ENCODE results near the gene SULT1E1.

Gene SULT1E1, protein sequence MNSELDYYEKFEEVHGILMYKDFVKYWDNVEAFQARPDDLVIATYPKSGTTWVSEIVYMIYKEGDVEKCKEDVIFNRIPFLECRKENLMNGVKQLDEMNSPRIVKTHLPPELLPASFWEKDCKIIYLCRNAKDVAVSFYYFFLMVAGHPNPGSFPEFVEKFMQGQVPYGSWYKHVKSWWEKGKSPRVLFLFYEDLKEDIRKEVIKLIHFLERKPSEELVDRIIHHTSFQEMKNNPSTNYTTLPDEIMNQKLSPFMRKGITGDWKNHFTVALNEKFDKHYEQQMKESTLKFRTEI

DNA sequence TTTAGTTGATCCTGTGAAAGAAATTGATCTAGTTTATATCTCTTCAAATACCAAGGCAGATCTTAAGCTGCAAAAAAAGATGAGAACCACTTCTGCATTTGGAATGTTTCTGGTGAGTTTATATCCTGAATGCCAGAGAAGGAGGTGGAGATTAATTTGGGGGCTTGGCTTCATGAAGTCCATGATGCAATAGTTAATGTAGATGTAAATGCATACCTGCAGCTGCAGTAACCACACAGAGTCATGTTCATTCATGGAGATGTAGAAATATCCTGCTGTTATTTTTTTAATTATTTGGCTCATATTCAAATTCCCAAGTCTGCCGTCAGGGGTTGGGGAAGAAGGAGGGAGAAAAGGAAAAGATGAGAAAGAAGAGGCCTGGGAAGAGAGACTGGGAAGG lies at the start of gene SULT1E1:
Gene SULT1E1, minus strand, starts transcription at position 94 of the 400 bp plus-strand sequence. CDS start 2,501 bp downstream, outside the sequence.
- DNase-seq, result no peak

DNA sequence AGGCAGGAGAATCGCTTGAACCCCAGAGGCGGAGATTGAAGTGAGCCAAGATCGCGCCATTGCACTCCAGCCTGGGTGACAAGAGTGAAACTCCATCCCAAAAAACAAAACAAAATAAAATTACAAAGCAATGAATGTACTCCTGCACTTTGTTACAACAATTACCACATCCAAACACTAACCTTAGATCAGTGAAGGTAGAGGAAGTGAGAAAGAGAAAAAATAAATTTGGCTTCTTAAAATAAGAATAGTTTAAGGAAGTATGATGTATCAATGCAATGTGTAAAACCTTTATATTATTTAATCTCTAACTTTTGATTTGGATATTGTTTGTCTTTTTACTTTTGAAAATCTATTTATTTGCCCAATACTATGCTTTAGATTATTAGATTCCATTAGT lies 49.2 kb upstream of the SULT1E1 start:
- no peak for DNase-seq

DNA sequence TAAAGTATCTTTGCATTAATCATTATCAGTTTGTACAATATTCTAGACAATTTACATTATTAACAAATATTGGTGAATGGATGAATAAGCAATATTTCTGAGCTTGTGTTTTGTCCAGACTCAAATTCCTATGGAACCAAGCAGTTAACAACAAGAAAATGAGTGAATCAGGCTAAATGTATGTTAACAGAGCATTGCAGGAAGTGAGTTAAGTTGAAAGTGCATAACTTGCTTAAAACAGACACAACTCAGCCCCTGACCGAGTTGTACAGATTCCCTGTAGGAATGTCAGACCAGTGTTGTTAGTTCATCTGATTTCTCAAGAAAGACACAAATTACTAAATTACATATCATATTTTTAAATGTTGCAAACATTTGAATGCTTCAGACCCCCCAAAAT lies 47.2 kb upstream of the SULT1E1 start:
- no peak for DNase-seq

DNA sequence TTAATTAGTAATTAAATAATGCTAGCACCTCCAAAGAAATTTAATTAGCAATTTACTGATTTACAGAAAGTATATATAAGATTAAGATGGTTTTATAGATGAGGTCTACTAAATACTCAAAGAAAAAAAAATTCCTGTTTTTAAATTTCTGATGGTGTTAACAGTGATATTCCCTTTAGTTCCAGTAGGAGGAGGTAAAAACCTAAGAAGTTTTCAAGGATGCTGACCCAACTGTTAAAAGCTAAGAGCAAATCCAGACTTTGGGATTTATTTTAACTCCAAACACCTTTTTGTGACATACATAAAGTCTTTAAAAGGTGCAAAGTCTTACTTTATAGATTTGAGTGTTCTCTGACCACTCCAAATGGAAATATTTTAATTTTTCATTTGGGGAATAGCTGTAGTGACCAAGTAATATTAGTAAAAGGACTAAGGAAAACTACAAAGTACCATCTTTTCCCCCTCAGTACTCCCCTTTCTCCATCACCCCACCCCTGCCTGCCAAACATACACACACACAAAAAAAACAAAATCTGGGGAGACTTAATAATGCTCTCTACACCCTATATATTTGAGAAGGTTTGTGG lies 36.7 kb upstream of the SULT1E1 start:
- DNase-seq, result no peak

DNA sequence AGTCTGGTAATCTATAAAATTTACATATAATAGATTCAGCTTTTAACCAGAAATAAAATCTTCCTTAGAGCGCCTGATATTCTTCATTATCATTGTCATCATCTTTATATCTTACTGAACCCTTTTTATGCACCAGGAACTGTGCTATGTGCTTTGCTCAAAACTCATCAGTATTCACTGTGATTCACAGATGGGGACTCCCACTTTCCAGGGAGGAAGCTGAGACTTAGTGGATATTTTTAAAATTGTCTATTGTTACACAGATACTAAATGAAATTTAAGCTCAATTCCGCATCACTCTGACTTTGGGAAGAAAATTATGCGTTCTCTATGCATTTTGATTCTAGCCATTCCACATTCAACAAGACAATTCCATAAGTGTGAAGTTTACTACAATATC lies 34.8 kb upstream of the SULT1E1 start:
- no peak for DNase-seq

DNA sequence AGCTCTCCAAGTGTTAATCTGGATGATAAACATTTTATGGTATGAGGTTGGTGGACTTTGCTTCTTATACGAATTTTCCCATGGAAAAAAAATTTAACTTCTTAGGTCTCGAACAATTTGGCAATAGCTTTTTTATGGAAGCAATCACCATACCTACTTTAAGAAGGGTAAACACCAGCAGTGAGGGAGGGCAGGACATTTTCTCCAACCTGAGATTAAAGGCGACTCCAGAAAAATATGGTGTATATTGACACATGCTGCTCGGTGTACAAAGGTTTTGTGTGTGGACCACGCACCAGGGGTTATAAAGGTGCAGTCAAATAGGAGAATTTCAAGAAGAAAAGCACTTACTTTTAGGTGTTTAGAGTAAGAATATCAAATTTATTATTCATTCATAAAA lies 34.2 kb upstream of the SULT1E1 start:
- no peak for DNase-seq

DNA sequence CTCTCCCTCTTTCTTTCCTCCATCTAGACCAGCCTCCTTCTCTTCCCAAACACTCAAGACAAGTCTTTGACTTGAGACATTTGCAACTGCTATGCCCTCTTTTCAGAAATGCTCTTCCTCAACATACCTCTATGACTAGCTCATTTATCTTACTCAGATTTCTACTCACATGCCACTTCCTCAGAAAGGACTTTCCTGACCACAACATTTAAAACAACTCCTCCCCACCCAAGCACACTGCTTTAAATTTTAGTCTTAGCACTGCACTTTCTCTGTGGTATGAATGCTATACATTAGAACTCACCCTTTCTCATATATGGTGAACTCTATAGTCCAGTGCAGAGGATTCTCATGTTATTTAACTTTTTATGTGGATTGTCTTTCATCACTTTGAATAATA lies 28.4 kb upstream of the SULT1E1 start:
- DNase-seq, result peak; percentile 4

DNA sequence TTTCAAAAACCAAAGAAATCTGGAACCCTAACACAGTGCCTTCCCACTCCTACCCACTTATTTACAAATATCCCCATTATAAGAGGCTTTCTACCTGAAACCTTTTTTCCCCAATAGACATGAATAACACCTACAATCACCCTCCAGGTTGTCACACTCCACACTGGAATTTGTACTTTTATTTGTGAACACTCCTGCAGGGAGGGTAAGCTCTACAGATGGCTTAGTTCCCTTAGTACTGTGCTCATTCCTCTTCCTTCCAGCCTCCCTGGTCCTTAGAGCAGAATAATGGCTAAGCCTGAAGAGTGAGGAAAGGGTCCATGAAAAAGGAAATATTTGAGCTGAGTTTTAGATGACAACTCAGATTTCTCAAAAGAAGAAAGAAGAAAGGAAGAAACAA lies 22.2 kb upstream of the SULT1E1 start:
- DNase-seq, result no peak

DNA sequence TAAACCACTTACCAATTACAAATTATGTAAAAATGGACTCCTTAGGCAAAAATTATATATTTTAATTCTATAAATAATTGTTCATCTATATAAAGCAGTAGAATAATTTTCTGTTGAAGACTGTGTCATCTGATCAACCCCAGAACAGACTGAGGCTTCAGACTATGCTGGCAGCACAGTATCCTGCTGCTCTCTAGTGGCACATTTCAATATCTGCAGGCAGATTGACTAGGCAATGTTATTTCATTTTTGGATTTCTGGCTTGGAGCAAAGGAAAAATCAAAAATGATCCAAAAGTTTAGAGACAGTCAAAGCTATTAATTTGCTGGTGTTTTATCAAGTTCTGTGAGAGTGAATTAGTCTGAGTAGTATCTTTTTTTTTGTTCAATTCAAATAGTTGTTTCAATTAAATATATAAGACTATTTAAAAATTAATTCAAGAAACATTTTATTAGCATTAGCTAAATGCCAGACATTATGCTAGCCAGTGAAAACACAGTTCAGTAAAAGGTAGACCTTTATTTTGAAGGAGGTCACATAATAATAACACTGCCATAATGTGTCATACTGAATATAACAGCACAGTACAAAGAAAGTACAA lies 21.3 kb upstream of the SULT1E1 start:
- peak; percentile 28 for DNase-seq

DNA sequence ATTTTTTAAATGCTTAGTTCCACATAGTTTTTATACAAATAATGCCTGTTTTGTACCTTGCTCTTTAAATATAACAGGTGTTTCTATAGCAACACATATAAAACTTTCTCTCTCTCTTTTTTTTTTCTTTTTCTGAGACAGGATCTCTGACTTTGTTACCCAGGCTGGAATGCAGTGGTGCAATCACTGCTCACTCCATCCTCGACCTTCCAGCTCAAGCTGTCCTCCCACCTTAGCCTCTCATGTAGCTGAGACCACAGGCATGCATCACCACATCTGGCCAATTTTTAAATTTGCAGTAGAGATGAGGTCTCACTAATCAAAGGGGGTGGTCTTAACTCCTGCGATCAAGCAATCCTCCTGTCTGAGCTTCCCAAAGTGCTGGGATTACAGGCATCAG lies 18.3 kb upstream of the SULT1E1 start:
- no peak for DNase-seq

DNA sequence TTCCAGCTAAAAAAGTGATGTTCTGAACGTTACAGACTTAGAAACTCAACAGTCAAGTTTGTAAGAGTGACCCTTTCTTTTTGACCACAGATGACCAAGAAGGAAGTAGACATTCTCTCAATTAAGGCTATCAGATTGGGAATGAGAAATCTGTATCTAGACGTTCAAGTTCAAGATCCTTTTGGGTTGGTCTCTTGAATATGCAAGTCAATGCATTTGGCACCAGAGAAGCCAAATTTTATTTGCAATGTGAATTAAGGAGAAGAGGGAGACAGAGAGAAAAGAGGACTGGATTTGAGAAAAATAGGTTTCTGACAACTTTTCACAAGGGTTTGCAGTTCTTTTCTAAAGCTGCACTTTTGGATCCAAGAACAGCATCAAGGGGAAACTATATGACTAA lies 17.5 kb upstream of the SULT1E1 start:
- DNase-seq, result no peak

DNA sequence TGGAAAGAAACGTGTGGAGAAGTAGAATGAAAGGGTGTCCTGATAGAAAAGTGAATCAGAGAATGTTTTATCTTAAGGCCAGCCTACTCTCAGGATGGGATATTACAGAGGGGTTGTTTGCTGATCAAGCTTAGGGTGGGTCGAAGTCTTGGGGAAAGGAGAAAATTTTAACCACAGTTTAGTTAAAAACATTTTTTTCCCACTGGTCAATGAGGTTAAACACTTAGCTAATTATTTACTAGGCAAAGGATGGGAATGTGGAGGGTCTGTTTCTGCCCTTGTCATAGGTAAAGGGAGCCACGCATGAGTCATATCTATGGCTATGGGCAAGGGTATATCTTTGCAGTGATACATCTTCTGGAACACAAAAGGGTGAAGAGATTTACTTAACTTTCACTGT lies 16.1 kb upstream of the SULT1E1 start:
- no peak for DNase-seq

DNA sequence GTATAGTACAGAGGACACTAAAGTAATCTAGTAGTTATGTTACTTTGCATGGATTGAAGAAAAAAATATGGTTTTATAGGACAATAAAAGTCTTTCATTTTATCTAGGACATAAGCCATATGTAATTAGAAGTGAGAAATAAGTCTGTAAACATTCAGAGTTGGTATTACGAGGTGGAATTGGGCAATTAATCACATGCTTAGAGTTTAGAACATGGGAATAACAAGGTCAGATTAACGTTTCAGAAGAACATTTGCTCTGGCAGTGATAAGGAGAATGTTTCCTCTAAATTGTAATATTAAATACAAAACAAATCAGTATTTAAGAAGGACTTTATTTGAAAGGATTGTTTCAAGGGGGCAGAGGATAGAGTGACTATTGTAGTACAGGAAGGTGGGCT lies 15.6 kb upstream of the SULT1E1 start:
- DNase-seq, result no peak

DNA sequence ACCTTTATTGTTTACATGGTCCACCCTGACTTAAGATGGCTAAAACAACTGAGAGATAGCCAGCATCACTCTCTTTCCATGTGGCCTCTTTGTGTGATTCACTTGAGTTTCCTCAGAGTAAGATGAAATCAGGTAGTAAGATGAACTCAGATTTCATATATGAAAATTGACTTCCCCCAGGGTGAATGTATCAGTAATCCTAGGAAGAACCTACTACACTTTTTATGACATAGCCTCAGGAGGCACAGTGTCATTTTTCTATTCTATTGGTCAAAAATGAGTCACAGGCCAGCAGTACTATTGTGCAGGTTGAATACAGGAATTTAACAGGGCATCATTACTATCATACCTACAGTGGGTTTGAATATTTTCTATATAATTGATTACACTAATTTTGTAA lies 14.6 kb upstream of the SULT1E1 start:
- DNase-seq, result no peak

DNA sequence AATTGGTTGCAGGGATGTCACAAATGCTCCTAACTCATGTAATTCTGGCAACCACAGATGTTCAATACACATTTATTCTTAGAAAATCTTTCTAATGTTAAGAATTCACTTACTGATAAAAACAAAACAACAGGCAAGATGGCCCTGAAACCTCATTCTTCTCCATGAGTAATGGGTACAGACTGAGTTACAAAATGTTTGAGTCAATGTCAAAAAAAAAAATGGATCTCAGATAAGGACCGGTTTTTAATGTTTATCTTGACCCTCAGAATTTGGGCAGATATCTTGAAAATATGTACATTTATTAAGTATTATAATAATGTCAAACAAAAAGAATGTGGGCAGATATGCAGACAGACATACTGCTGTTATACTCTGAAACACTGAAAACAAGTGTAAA lies 1.8 kb upstream of the SULT1E1 start:
- DNase-seq, result no peak

DNA sequence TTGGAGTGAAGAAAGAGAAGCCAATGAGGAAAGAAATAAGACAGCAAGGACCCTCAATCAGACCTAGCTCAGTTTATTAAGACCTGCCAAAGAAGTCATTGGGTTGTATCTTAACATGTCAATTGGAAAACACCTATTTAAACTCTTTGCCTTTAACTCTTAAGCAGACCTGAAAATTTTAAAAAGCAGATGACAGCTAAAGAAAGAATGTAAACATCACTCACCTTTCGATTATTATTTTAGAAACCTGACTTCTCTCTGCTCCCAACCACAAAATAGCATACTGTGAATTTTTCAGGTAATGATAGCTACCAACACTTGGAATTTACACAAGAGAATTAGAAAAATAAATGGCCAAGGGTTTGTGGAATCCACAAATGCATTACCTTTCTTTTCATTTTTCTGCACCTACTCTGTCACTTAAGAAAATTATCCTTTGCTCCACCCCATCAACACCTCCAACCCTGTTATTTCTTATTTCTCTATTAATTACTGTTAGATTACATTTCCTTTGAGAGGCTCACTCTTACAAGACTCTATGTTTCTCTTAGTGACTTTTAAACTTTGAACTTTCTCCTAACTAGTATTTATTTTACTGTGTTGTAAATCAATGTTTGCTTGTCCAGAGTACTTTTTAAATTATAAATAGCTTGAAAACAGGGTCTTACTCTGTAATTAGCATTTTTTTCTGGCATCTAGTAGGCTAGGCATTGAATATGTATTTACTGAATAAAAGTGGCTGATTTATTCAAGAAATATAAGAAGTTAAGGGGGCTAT lies 765 bp upstream of the SULT1E1 start:
- no peak for DNase-seq

DNA sequence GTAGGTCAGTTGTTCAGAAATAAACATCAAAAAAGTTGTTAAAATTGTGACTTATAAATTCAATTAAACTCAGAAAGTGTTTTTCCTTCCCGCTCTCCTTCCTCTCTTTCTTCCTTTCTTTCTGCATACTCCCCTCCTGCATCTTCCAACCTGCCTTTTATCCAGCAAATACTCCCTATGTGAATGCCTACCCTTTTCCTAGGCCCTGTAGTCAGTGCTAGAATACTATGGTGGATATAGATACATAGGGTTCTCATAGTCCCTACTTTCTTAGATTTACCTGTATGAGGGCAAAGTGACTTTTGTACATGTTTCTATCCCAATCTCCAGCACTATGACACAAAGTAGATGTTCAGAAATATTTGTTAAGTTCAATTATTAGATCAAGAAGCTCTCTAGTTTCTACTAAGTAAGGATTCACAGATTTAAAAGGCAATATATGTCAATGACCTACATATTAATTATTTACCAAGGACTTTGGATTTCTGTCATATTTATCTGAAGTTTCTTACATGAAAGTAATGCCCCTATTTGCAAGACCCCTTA lies 732 bp downstream of the SULT1E1 start:
- no peak for DNase-seq

DNA sequence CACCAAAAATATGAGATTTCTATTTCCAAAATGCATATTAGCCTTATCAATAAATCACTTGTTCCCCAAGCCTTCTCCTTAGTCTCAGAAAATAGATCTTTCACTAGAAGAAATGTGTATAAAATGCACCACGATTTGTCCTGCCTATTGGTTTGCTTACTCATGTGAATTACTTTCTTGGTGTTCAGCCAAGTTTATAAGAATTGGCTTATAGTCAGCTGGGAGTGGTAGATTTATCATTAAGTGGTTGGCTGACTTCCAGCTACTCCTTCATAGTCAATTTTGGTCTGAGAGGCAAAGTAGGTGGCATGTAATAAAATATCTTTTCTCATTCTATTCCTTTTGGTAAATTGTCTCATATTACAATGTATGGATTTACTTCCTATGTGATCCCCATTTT lies 1.3 kb downstream of the SULT1E1 start:
- peak; percentile 17 for DNase-seq

DNA sequence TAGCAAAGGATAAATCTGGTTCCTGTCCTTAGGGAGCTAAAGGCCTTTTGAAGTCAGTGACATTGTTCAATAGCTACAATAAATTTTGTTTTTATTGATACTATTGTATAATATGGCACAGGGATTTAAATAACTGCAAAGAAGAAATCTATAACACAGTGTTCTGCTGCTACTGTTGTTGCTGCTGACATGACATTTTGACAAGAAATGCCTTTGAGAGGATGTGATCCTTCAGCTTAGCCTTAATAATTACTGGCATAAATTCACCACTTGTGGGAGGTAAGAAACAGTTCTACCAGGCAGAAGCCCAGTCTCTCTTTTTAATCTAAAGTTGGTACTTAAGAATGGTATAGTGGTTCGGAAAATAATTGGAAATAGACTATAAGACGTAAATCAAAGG lies 4.1 kb downstream of the SULT1E1 start:
- DNase-seq, result no peak

DNA sequence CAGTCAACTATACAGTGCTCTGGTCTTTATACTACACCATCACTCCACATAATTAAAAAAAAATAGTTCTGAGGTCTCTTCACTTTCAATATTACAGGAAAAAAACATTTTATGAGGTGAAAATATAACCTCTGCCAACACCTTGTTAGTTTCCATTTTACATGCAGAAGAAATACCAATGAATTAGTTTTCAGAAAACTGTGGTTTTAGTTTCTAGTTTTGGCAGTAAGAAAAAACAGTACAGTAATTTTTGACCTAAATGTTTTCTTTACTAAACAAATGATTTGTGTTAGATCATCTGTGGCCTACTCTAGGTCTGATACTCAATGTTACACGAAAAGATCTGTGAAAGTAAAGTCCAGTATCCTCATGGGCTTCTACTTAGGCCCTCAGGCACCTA lies 10.0 kb downstream of the SULT1E1 start:
- DNase-seq, result no peak

DNA sequence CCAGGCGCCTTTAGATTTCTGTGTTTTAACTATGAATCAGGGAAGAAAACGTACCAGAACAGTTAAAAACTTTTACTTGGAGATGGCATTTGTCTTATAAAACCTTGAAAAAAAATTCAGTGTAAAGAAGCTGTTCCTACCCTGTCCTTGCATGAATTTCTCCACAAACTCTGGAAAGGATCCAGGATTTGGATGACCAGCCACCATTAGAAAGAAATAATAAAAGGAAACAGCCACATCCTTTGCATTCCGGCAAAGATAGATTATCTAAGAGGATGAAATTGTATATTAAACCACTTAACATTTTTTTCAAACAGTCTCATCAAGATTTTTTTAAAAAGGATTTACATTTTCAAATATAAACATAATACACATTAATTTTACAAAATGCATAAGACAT lies 10.6 kb downstream of the SULT1E1 start:
- no peak for DNase-seq

DNA sequence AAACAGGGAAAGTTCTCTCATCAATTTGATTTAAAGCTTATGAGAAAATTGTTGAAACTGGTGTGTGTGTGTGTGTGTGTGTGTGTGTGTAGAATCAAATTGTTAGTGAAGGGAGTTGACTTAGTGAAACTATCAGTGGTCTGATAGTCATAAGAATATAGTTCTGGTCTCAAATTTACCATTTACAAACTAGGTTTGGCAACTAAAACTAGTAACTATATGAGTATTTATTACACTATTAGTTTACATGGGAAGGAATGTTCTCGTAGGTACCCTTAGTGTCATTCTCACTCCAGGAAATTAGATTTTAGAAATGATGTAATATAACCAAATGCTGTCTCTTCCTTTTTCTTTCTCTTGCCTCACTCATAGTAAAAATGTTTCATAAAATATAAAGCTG lies 11.9 kb downstream of the SULT1E1 start:
- DNase-seq, result no peak

DNA sequence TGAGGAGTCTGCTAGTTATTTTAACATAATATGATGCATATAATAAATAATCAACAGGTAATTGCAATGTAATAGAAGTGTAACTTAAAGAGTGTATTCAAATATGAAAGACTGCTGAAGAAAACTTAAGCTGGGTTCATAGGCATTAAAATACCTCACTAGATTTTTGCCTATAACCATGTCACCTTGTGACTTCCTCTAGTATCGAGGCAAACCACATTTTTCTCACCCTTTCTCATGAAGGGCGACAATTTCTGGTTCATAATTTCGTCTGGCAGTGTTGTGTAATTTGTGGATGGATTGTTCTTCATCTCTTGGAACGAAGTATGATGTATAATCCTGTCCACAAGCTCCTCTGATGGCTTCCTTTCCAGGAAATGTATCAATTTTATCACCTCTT lies 16.0 kb downstream of the SULT1E1 start:
- no peak for DNase-seq

DNA sequence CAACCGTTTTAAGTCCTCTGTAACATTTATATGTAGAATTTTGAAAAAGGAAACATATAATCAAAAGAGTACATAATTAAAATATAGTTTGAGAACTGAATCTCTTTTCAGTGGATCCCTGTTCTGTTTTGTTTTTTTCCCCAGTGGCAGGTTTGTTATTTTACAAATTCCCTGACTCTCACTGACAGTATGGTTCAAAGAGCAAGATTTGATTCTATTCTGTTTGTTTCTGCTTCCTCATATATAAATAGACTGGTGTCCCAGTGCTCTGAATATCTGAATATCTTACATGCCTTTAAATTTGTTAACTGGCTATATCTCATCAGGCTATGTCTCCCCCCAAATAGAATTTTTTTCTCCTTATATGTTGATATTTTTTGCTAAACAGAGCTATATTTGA lies 16.6 kb downstream of the SULT1E1 start:
- no peak for DNase-seq

Data from RPMI8226 (cell line).